Activated CD4-positive, alpha-beta T cell treated with anti-CD3 and anti-CD28 coated beads, Interleukin-2, amount 10 ng/mL, durations not matched to agents 7 days and 5 days (primary cell): ENCODE measurements around the gene EPHA3. TPM values are rescaled to one million over a fixed set of nuclear protein-coding genes. Genes with fewer than 3 reads are reported as not detected.

ENCODE experiments used
- CTCF ChIA-PET: fragments of 350-600 bp; sonication (Branson Sonifier 250); formaldehyde crosslinking; loops from one replicate; lab custom pipeline; 2021; ENCODE audit warnings: antibody characterized with exemption; lab: Charles Lee
- POLR2A ChIA-PET: fragments of 350-600 bp; sonication (Branson Sonifier 250); formaldehyde crosslinking; loops from one replicate; lab custom pipeline; 2021; ENCODE audit warnings: antibody characterized with exemption; lab: Charles Lee
- DNase-seq: peaks from one replicate; pipeline ENCODE4 v3.0.0-alpha.2; 2020
- H3K27ac Mint-ChIP-seq: one replicate; pipeline ENCODE4 v1.8.0; 2021; ENCODE audit warnings: mild to moderate bottlenecking, moderate library complexity, mixed read lengths
- H3K27me3 Mint-ChIP-seq: one replicate; pipeline ENCODE4 v1.8.0; 2021; ENCODE audit warnings: mixed read lengths
- H3K36me3 Mint-ChIP-seq: one replicate; pipeline ENCODE4 v1.8.0; 2021; ENCODE audit warnings: low read depth, mixed read lengths
- H3K4me1 Mint-ChIP-seq: one replicate; pipeline ENCODE4 v1.8.0; 2021; ENCODE audit warnings: mixed read lengths
- H3K4me3 Mint-ChIP-seq: one replicate; pipeline ENCODE4 v1.8.0; 2021; ENCODE audit warnings: mild to moderate bottlenecking, moderate library complexity, mixed read lengths
- H3K9me3 Mint-ChIP-seq: one replicate; pipeline ENCODE4 v1.8.0; 2021; ENCODE audit warnings: mixed read lengths
- total RNA-seq, 2 experiments: library from RNA; stranded (reverse); gene quantifications; one replicate each; pipeline ENCODE4 v1.2.3, GENCODE V29; 2021

Gene EPHA3
- total RNA-seq, 2 experiments from 2014 or later = not detected

DNA sequence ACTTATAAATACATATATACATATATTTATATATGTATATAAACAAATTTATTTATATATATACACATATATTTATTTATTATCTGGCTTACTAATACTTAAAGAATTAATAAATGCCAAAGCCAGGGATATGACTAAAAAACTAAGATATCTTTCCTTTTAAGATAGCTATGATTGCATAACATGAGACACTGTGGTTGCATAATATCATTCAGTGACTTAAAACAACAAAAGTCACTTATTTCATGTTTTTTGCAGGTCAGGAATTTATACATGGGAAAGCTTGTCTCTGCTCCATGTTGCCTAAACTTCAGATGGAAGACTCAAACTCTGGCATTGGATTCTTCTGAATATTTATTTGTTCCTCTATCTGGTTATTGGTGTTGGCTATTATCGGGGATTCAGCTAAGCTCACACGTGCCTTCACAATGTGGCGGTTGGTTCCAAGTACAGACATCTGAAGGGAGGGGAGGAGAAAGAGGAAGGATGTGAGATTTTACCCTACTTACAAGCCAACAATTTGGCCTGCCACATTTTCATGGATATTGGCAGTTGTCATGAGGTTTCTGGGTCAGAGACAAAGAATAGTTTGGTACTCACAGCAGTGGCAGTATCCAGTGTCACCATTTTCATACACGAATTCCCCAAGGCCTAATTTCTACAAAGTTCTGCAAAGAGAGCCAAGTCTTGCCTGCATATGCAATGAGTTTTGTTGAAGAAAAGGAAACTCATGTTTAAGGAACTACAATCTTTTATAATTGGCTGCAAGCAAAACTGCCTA is 381.6 kb downstream of the EPHA3 start:
- POLR2A ChIA-PET = no interaction called here
- H3K27ac Mint-ChIP-seq = no peak overlapping the region
- H3K9me3 Mint-ChIP-seq = peaks cover 5% of the 10 kb centered on the region
- no peak for DNase-seq
- no peaks in the 10 kb centered on the region for H3K27me3 Mint-ChIP-seq
- no peaks in the 10 kb centered on the region for H3K4me1 Mint-ChIP-seq
- CTCF ChIA-PET = no interaction called here
- H3K4me3 Mint-ChIP-seq = no peak overlapping the region
- no peaks in the 10 kb centered on the region for H3K36me3 Mint-ChIP-seq

DNA sequence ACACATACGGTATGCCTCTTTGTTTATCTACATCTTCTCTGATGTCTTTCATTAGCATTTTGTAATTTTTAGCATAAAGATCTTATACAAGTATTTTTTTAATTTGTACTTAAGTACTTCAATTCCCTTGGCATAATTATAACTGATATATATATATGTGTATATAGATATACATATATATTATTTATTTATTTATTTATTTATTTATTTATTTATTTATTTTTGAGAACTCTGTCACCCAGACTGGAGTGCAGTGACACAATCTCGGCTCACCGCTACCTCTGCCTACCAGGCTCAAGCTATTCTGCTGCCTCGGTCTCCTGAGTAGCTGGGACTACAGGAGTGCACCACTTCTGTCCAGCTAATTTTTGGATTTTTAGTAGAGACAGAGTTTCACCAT is 382.7 kb downstream of the EPHA3 start:
- H3K36me3 Mint-ChIP-seq = no peaks in the 10 kb centered on the region
- no peaks in the 10 kb centered on the region for H3K27me3 Mint-ChIP-seq
- H3K4me3 Mint-ChIP-seq = no peak overlapping the region
- CTCF ChIA-PET = no interaction called here
- POLR2A ChIA-PET = no interaction called here
- H3K9me3 Mint-ChIP-seq = peaks cover 5% of the 10 kb centered on the region
- H3K27ac Mint-ChIP-seq = no peak overlapping the region
- DNase-seq = no peak
- H3K4me1 Mint-ChIP-seq = no peaks in the 10 kb centered on the region

DNA sequence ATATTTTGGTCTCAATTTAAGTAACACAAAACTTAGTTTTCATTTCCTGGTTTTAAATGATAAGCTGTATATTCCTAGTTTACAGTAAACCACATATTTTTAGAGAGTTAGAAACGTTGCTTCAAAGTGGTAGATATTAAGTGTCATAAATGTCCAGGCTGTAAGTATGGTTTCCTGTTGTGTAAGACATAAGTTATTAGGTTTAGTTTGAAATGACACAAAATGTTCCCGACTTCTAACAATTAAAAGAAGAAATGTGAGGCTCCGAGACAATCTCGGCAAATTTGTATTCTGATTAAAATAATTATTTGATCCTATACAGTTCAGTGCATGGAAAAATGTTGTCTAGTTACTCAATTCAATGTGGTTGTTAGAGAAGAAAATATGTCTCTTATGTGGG is 387.3 kb downstream of the EPHA3 start:
- CTCF ChIA-PET = no interaction called here
- POLR2A ChIA-PET = no interaction called here
- no peak overlapping the region for H3K27ac Mint-ChIP-seq
- H3K4me3 Mint-ChIP-seq = no peak overlapping the region
- H3K27me3 Mint-ChIP-seq = no peaks in the 10 kb centered on the region
- no peaks in the 10 kb centered on the region for H3K4me1 Mint-ChIP-seq
- peaks cover 6% of the 10 kb centered on the region for H3K9me3 Mint-ChIP-seq
- no peak for DNase-seq
- no peaks in the 10 kb centered on the region for H3K36me3 Mint-ChIP-seq

DNA sequence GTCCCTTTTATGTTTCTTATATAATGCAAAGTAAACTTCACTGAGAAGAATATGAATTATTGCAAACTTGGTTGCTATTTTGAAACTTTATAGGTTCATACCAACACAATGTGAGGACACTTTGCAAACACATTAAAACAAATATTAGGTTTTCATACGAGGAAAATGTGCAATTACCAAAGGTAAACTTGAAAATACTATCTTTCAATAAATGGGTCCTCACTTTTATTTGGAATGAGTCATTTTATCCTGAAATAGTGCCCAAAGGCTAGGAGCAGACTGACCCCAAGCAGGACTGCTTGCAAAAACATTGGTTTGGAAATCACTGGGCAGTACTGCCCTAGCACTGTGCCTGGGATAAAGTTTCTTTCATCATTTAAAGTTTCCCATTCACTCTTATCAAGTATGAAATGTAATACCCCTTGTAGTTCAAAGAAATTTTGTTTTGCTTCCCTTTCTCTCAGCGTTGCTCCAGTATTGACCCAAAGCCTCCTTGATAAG is 396.5 kb downstream of the EPHA3 start:
- H3K4me1 Mint-ChIP-seq = no peaks in the 10 kb centered on the region
- H3K27ac Mint-ChIP-seq = no peak overlapping the region
- no peak overlapping the region for H3K4me3 Mint-ChIP-seq
- ChIA-PET POLR2A (no interaction called here), CTCF (no interaction called here)
- peaks cover 10% of the 10 kb centered on the region for H3K9me3 Mint-ChIP-seq
- no peaks in the 10 kb centered on the region for H3K27me3 Mint-ChIP-seq
- no peaks in the 10 kb centered on the region for H3K36me3 Mint-ChIP-seq
- DNase-seq = no peak

DNA sequence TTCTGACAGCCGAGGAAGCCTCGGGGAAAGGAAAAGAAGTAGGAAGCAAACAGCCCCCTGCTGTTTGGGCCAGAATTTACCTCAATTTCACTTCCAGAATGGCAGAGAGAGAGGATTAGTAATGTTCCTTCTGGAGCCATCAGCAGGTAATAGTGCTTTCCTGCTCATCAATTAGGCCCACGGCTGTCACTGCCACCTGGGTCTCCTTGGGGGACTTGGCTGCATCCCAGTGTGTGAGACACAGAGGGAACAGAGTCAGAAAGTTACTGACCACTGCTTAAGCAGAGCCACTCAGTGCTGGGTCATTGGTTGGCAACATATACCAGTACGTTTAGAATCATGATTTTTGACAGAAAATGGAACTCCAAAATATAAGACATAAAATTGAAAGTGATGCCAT is 397.0 kb downstream of the EPHA3 start:
- Mint-ChIP-seq H3K27me3 (no peaks in the 10 kb centered on the region), H3K4me1 (no peaks in the 10 kb centered on the region), H3K27ac (no peak overlapping the region), H3K36me3 (no peaks in the 10 kb centered on the region), H3K4me3 (no peak overlapping the region), H3K9me3 (peaks cover 10% of the 10 kb centered on the region)
- POLR2A ChIA-PET = no interaction called here
- CTCF ChIA-PET = no interaction called here
- DNase-seq = no peak

DNA sequence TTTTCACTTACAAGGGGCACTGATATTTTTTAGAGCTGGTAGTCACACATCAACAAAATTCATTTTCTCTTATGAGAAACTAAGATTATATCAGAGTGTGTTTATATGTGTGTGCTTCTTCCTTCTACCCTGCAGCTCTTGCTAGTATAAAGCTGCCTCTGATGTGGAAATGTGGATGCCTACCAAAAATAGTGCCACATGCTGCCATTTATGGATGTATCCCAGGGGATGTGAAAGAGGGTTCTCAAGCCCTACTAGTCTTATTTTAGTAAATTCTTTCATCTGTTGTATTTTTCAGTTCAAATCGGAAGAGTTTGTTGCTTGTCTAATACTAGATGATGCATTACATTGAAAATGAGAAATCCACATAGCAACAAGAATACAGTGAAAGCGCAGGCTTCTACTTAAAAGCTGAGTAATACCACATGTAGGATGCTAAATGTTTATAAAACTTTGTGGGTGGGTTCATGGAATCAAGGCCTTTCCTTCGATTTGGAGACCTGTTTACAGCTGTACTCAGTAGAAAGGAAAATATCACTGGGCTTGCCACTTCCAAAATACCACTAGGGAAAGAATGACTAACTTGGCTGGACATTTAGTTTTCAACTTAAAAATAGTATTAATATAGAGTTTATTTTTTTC is 399.2 kb downstream of the EPHA3 start:
- ChIA-PET POLR2A (no interaction called here), CTCF (no interaction called here)
- Mint-ChIP-seq H3K27ac (no peak overlapping the region), H3K9me3 (peaks cover 6% of the 10 kb centered on the region), H3K4me3 (no peak overlapping the region), H3K4me1 (no peaks in the 10 kb centered on the region), H3K27me3 (no peaks in the 10 kb centered on the region), H3K36me3 (no peaks in the 10 kb centered on the region)
- DNase-seq = no peak

DNA sequence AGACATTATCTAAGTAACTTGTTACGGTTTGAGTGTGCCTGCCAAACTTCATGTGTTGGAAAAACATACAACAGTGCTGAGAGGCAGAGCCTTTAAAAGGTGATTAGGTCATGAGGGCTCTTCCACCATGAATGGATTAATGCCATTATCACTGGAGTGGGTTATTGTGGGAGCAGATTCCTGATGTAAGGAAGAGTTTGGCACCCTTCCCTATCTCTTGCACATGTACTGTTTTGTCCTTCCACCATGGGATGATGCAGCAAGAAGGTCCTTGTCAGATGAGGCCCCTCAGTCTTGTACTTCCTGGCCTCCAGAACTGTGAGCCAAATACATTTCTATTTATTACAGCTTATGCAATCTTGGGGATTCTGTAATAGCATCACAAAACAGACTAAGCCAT is 413.9 kb downstream of the EPHA3 start:
- ChIA-PET CTCF (no interaction called here), POLR2A (no interaction called here)
- DNase-seq = no peak
- Mint-ChIP-seq H3K27me3 (no peaks in the 10 kb centered on the region), H3K9me3 (peaks cover 2% of the 10 kb centered on the region), H3K36me3 (no peaks in the 10 kb centered on the region), H3K27ac (no peak overlapping the region), H3K4me3 (no peak overlapping the region), H3K4me1 (no peaks in the 10 kb centered on the region)

DNA sequence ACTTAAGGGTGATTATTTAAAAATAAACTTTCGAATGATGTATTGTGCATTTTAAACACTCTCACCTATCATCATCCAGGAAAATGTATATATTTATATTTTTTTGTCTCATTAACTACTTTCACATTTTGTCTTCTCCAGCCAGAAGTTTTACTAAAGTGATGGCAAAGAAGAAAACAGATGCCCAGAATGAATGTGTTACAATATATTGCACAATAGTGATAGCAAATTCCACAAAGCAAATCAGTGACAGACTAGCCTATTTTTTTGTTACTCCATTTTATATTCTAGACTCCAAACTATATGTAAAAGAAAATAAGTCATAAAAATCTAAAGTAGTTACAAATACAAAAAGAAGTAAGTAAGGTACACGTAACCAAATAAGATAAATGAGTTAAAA is 414.7 kb downstream of the EPHA3 start:
- no peak for DNase-seq
- H3K4me1 Mint-ChIP-seq = no peaks in the 10 kb centered on the region
- H3K27me3 Mint-ChIP-seq = no peaks in the 10 kb centered on the region
- no peaks in the 10 kb centered on the region for H3K36me3 Mint-ChIP-seq
- H3K9me3 Mint-ChIP-seq = peaks cover 2% of the 10 kb centered on the region
- ChIA-PET CTCF (no interaction called here), POLR2A (no interaction called here)
- H3K4me3 Mint-ChIP-seq = no peak overlapping the region
- H3K27ac Mint-ChIP-seq = no peak overlapping the region

DNA sequence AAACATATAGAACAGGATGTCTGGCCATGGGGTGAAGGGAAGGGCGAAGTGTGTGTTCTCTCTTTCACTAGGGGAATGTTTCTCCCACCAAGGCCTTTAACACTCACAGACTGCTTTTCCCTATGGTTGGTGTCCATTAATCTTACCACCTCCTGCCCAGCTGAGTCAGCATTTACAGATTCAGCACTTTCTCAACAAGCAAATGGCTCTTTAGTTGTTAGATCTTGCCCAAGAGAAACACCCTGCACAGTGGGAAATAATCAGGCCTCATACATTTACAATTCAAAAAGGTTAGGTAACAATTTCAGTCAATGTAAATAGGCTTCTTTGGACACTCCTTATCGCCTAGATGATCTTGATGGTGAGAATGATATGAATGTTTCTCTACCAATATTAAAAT is 418.2 kb downstream of the EPHA3 start:
- H3K4me1 Mint-ChIP-seq = no peaks in the 10 kb centered on the region
- H3K27me3 Mint-ChIP-seq = no peaks in the 10 kb centered on the region
- CTCF ChIA-PET = no interaction called here
- POLR2A ChIA-PET = no interaction called here
- H3K36me3 Mint-ChIP-seq = no peaks in the 10 kb centered on the region
- H3K27ac Mint-ChIP-seq = no peak overlapping the region
- no peak for DNase-seq
- H3K9me3 Mint-ChIP-seq = peaks cover 4% of the 10 kb centered on the region
- no peak overlapping the region for H3K4me3 Mint-ChIP-seq

DNA sequence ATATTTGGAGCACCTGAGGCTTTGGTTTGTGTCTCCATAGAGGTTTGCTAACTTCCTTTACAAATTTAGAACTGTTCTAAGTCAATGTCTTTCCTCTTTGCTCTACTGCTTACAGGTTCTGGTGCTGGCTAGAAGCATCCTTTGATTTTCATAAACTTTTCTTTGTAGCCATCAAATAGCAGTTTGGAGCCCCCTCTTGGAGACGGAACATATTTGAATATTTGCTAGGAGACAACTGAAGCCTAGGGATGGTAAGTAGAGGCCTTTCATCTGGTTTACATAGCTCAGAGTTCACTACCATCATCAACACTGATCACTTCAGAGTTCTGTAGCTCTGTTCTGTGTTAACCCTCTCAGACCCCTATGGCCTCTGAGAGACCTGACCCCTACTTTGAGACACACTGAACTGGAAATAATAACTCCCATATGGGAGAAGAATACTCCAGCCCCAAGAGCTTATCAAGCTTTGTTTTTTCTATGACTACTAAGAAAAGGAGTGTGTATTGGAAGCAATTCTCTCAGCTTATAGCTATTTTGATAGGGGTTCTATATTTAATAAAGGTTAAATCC is 420.4 kb downstream of the EPHA3 start:
- no peaks in the 10 kb centered on the region for H3K36me3 Mint-ChIP-seq
- H3K27ac Mint-ChIP-seq = no peak overlapping the region
- H3K27me3 Mint-ChIP-seq = no peaks in the 10 kb centered on the region
- ChIA-PET POLR2A (no interaction called here), CTCF (no interaction called here)
- H3K4me3 Mint-ChIP-seq = no peak overlapping the region
- DNase-seq = no peak
- H3K4me1 Mint-ChIP-seq = no peaks in the 10 kb centered on the region
- peaks cover 4% of the 10 kb centered on the region for H3K9me3 Mint-ChIP-seq
